ENCODE data around the gene RMC1.

The RMC1 gene

GRCh38 chr18:23498877-23499276 lies 4.4 kb upstream of the RMC1 start:
- Histone ChIP-seq H4K20me1 (ENCODE audit: insufficient read depth, low read length) (no peaks in the 10 kb centered on the region), H3K9ac (ENCODE audit: low read length) (no peak overlapping the region), H3K79me2 (ENCODE audit: low read length) (peaks cover 4% of the 10 kb centered on the region), H3K4me2 (ENCODE audit: low read depth, low read length) (no peak overlapping the region), H3K4me3 (ENCODE audit: low read length) (no peak overlapping the region), H3F3A (ENCODE audit: insufficient read depth, low read length) (no peaks in the 10 kb centered on the region; the same call in 1 of the 2 replicates), H3K36me3 (replicated peaks; ENCODE audit: insufficient read depth, low read length) (no peaks in the 10 kb centered on the region), H3K27me3 (replicated peaks; ENCODE audit: insufficient read depth, low read length) (no peaks in the 10 kb centered on the region), H2AFZ (ENCODE audit: low read length) (peak overlapping the region; percentile 10; the same call in 1 of the 2 replicates), H3K9me2 (replicated peaks; ENCODE audit: insufficient read depth, low read length) (no peaks in the 10 kb centered on the region), H3K9me3 (replicated peaks; ENCODE audit: insufficient read depth, low read length) (no peaks in the 10 kb centered on the region), H3K27ac (ENCODE audit: low read length) (no peak overlapping the region), H3K4me1 (ENCODE audit: low read length) (peaks cover 16% of the 10 kb centered on the region)
- peak; percentile 79 for DNase-seq
- TF ChIP-seq EZH2 (optimal IDR thresholded peaks at IDR 0.05; ENCODE audit: low read depth, low read length) (no peak), CTCF (IDR thresholded peaks at IDR 0.05; ENCODE audit: low read length) (peak; percentile 93)

- Histone ChIP-seq H3F3A (ENCODE audit: insufficient read depth, low read length) (no peaks in the 10 kb centered on the region; the same call in 1 of the 2 replicates), H3K9me3 (replicated peaks; ENCODE audit: insufficient read depth, low read length) (no peaks in the 10 kb centered on the region), H3K9me2 (replicated peaks; ENCODE audit: insufficient read depth, low read length) (no peaks in the 10 kb centered on the region), H3K9ac (ENCODE audit: low read length) (no peak overlapping the region), H3K4me3 (ENCODE audit: low read length) (no peak overlapping the region), H3K4me1 (ENCODE audit: low read length) (peaks cover 16% of the 10 kb centered on the region), H2AFZ (ENCODE audit: low read length) (peak overlapping the region; percentile 10; the same call in 1 of the 2 replicates), H4K20me1 (ENCODE audit: insufficient read depth, low read length) (no peaks in the 10 kb centered on the region), H3K27me3 (replicated peaks; ENCODE audit: insufficient read depth, low read length) (no peaks in the 10 kb centered on the region), H3K4me2 (ENCODE audit: low read depth, low read length) (no peak overlapping the region), H3K27ac (ENCODE audit: low read length) (no peak overlapping the region), H3K36me3 (replicated peaks; ENCODE audit: insufficient read depth, low read length) (no peaks in the 10 kb centered on the region), H3K79me2 (ENCODE audit: low read length) (peaks cover 9% of the 10 kb centered on the region)
- no peak for DNase-seq
- no peak for TF ChIP-seq EZH2phosphoT487 (IDR thresholded peaks at IDR 0.05; ENCODE audit: low read length)
- no peak for TF ChIP-seq CTCF (IDR thresholded peaks at IDR 0.05; ENCODE audit: low read length)
- TF ChIP-seq EZH2 (optimal IDR thresholded peaks at IDR 0.05; ENCODE audit: low read depth, low read length), result no peak
These were observed 4.0 kb upstream of the RMC1 start for GRCh38 chr18:23499291-23499781.

GRCh38 chr18:23501626-23502025 lies 1.7 kb upstream of the RMC1 start:
- H3K9me2 ChIP-seq (replicated peaks; ENCODE audit: insufficient read depth, low read length), result no peaks in the 10 kb centered on the region
- H3K27ac ChIP-seq (ENCODE audit: low read length), result no peak overlapping the region

More at GRCh38 chr18:23501626-23502025, 1.7 kb upstream of the RMC1 start:
- Histone ChIP-seq H2AFZ (ENCODE audit: low read length) (no peak overlapping the region), H4K20me1 (ENCODE audit: insufficient read depth, low read length) (no peaks in the 10 kb centered on the region), H3K4me2 (ENCODE audit: low read depth, low read length) (no peak overlapping the region), H3K4me1 (ENCODE audit: low read length) (peaks cover 12% of the 10 kb centered on the region), H3K4me3 (ENCODE audit: low read length) (no peak overlapping the region), H3K79me2 (ENCODE audit: low read length) (peaks cover 31% of the 10 kb centered on the region), H3F3A (ENCODE audit: insufficient read depth, low read length) (no peaks in the 10 kb centered on the region; the same call in 1 of the 2 replicates), H3K27me3 (replicated peaks; ENCODE audit: insufficient read depth, low read length) (no peaks in the 10 kb centered on the region), H3K9ac (ENCODE audit: low read length) (no peak overlapping the region), H3K9me3 (replicated peaks; ENCODE audit: insufficient read depth, low read length) (no peaks in the 10 kb centered on the region), H3K36me3 (replicated peaks; ENCODE audit: insufficient read depth, low read length) (peaks cover 2% of the 10 kb centered on the region; the same call in 1 of the 2 replicates)
- DNase-seq, result no peak
- no peak for TF ChIP-seq EZH2 (optimal IDR thresholded peaks at IDR 0.05; ENCODE audit: low read depth, low read length)
- TF ChIP-seq CTCF (IDR thresholded peaks at IDR 0.05; ENCODE audit: low read length), result no peak
- no peak for TF ChIP-seq EZH2phosphoT487 (IDR thresholded peaks at IDR 0.05; ENCODE audit: low read length)

Measured in MM.1S (cell line).